Breast epithelium (tissue), 3 donors: Measurements from ENCODE around the gene ZNF850.

Experiments
- CTCF ChIP-seq, 3 donors: fragments of 450-650 bp; IDR thresholded peaks; one replicate each; pipeline ENCODE4 v1.5.1; 2016 to 2017; ENCODE audit warnings: antibody characterized with exemption in 3 of 3, mild to moderate bottlenecking in 3 of 3, moderate library complexity in 3 of 3
- POLR2A ChIP-seq: fragments of 450-650 bp; IDR thresholded peaks from one replicate; pipeline ENCODE4 v1.6.1; 2016; ENCODE audit warnings: antibody characterized with exemption, mild to moderate bottlenecking, moderate library complexity
- POLR2AphosphoS5 ChIP-seq, 3 donors: sonication (generic); formaldehyde crosslinking; IDR thresholded peaks; one replicate each; pipeline ENCODE4 v1.6.1; 2017; ENCODE audit warnings: antibody characterized with exemption in 3 of 3

DNA sequence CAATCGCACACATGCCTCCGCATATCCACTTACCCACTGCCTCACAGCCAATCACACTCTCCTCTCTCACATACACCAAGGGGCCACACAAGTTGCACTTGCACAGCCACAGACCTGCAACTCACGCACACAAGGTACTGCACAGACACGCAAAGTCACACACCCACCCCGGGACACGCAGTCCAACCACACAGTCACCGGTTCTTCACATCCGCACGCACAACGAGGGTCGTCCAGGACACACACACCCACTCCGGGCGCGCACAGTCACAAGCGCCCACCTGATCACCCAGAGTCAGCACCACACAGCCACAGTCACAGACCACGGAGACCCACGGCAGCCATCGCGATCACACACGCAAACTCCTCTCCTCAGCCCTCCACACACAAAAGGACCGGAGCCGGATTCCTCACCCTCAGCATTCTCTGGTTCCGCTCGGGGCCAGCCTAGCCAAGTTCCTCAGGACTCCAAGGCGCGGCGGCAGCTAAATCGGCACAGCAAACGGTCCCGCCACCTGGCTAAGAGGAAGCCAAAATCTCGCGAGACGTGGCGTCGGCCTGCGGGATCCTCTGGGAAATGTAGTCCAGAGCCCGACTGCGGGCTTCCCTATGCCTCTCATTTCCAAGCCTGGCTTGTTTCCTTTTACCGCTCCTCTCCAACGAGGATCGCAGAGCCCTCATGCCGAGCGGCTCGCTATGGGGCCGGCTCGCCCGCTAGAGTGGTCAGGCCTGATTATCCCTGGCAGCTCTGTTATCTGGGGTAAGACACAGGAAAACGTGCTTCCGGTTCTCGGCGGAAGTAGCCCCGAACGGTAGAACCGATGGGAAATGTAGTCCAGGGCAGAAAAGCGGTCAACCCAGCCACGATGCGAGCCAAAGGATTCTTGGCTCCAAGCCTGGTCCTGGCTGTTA lies at the start of gene ZNF850:
- TF ChIP-seq CTCF (IDR thresholded peaks at IDR 0.05) (no peak), POLR2A (no peak), POLR2AphosphoS5 (IDR thresholded peaks at IDR 0.05) (peak; percentile 76 to 93 (median 76))
